Caco-2 (cell line): Measurements from ENCODE around the gene CDKL5. TPM values are rescaled to one million over a fixed set of nuclear protein-coding genes. Genes with fewer than 3 reads are reported as not detected.
A peak's percentile ranks its signal among the peaks of the same experiment; 100 is the strongest.

ENCODE experiments used
- BruUV-seq: library from RNA; stranded (reverse); fragments of 400-500 nt; replicated peaks from 2 replicates; lab custom pipeline; 2021; lab: Mats Ljungman, UMichigan
- CTCF ChIA-PET: fragments of 300-600 bp; sonication (Branson Sonifier 250); formaldehyde crosslinking; loops from one replicate; lab custom pipeline; 2022; ENCODE audit warnings: antibody characterized with exemption; lab: Charles Lee
- POLR2A ChIA-PET: fragments of 300-600 bp; sonication (Branson Sonifier 250); formaldehyde crosslinking; loops from one replicate; lab custom pipeline; 2022; ENCODE audit warnings: antibody characterized with exemption; lab: Charles Lee
- DNase-seq, 2 experiments: peaks; one replicate each; pipeline versions ENCODE4 v3.0.0 to v3.0.0-alpha.2; 2020 to 2022
- H3K27me3 ChIP-seq: replicated peaks from 2 replicates; pipeline ENCODE4 v1.6.0; 2011; ENCODE audit warnings: low read length; ENCODE audit not compliant: control insufficient read depth, insufficient read depth
- H3K36me3 ChIP-seq: 2 replicates; pipeline ENCODE4 v1.5.1; 2011; ENCODE audit warnings: low read length; ENCODE audit not compliant: control insufficient read depth, insufficient read depth
- H3K4me1 ChIP-seq: fragments of 250-450 bp; sonication (Bioruptor Pico); 2 replicates; pipeline ENCODE4 v1.5.1; 2020; ENCODE audit warnings: mild to moderate bottlenecking
- H3K4me3 ChIP-seq: 2 replicates; pipeline ENCODE4 v1.5.1; 2011; ENCODE audit warnings: low read depth, mild to moderate bottlenecking, control low read depth, low read length
- H3K9me3 ChIP-seq: fragments of 250-450 bp; sonication (Bioruptor Pico); 2 replicates; pipeline ENCODE4 v1.5.1; 2020; ENCODE audit warnings: mild to moderate bottlenecking, moderate library complexity
- H3K27ac Mint-ChIP-seq: one replicate; pipeline ENCODE4 v1.8.0; 2022; ENCODE audit warnings: mixed read lengths; ENCODE audit not compliant: unreplicated experiment
- H3K27me3 Mint-ChIP-seq: one replicate; pipeline ENCODE4 v1.8.0; 2022; ENCODE audit warnings: mixed read lengths; ENCODE audit not compliant: insufficient read depth, unreplicated experiment
- H3K36me3 Mint-ChIP-seq: one replicate; pipeline ENCODE4 v1.8.0; 2022; ENCODE audit warnings: mild to moderate bottlenecking, mixed read lengths; ENCODE audit not compliant: insufficient read depth, unreplicated experiment
- H3K4me1 Mint-ChIP-seq: one replicate; pipeline ENCODE4 v1.8.0; 2022; ENCODE audit warnings: low read depth, mixed read lengths; ENCODE audit not compliant: unreplicated experiment
- H3K4me3 Mint-ChIP-seq: one replicate; pipeline ENCODE4 v1.8.0; 2022; ENCODE audit warnings: mild to moderate bottlenecking, moderate library complexity, mixed read lengths; ENCODE audit not compliant: unreplicated experiment
- H3K9me3 Mint-ChIP-seq: one replicate; pipeline ENCODE4 v1.8.0; 2022; ENCODE audit warnings: mixed read lengths; ENCODE audit not compliant: unreplicated experiment
- CTCF ChIP-seq, 2 experiments: fragments of 200-600 bp in 1 of 2; IDR thresholded peaks; 1 replicate in 1 of 2; 2 replicates in 1 of 2; pipeline versions ENCODE4 v1.5.1 to v1.8.0; 2011 to 2022; ENCODE audit warnings: antibody characterized with exemption in 1 of 2, control low read depth in 1 of 2, inconsistent platforms in 1 of 2, low read depth in 1 of 2, low read length in 1 of 2, mild to moderate bottlenecking in 1 of 2, moderate library complexity in 1 of 2; ENCODE audit not compliant: insufficient read depth in 1 of 2, severe bottlenecking in 1 of 2, unreplicated experiment in 1 of 2
- intact Hi-C: fragments of 100-400 bp; cut with micrococcal nuclease; formaldehyde crosslinking; loops from one replicate; pipeline ENCODE4 v1.10.0; 2022; ENCODE audit not compliant: unreplicated experiment
- total RNA-seq: library from RNA; stranded (reverse); gene quantifications from 2 replicates; pipeline ENCODE4 v1.2.3, GENCODE V29; 2022

The CDKL5 gene
- total RNA-seq, 1 experiment from 2014 or later: 23.7 TPM

GRCh38 chrX:18649498-18649951 lies 224.1 kb downstream of the CDKL5 start:
- H3K36me3 Mint-ChIP-seq: no peaks in the 10 kb centered on the region
- ChIA-PET CTCF (no interaction called here), POLR2A (no interaction called here)
- no peaks in the 10 kb centered on the region for H3K27me3 ChIP-seq
- no peaks in the 10 kb centered on the region for H3K27me3 Mint-ChIP-seq
- no peak for TF ChIP-seq CTCF (IDR thresholded peaks at IDR 0.05; ENCODE audit: insufficient read depth in 1 of 2, low read depth in 1 of 2, low read length in 1 of 2, severe bottlenecking in 1 of 2, unreplicated experiment in 1 of 2)
- DNase-seq: peak; percentile 28 to 58
- H3K27ac Mint-ChIP-seq: peak overlapping the region; percentile 84
- H3K4me1 Mint-ChIP-seq: peaks cover 6% of the 10 kb centered on the region
- H3K4me1 ChIP-seq: peaks cover 11% of the 10 kb centered on the region; the same call in 1 of the 2 replicates
- intact Hi-C loops: loop anchor here (10.0 kb wide), 1 partner anchor 255 kb away; no protein-coding TSS in a partner anchor
- no peaks in the 10 kb centered on the region for H3K9me3 ChIP-seq
- H3K4me3 Mint-ChIP-seq: no peak overlapping the region
- BruUV-seq: no TSS peak
- H3K36me3 ChIP-seq: no peaks in the 10 kb centered on the region
- H3K4me3 ChIP-seq: no peak overlapping the region
- H3K9me3 Mint-ChIP-seq: no peaks in the 10 kb centered on the region

GRCh38 chrX:18650662-18651061 lies 225.3 kb downstream of the CDKL5 start:
- no TSS peak for BruUV-seq
- no peaks in the 10 kb centered on the region for H3K9me3 Mint-ChIP-seq
- H3K27me3 Mint-ChIP-seq: no peaks in the 10 kb centered on the region
- Histone ChIP-seq H3K27me3 (no peaks in the 10 kb centered on the region), H3K9me3 (no peaks in the 10 kb centered on the region), H3K36me3 (no peaks in the 10 kb centered on the region), H3K4me3 (no peak overlapping the region), H3K4me1 (peaks cover 11% of the 10 kb centered on the region; the same call in 1 of the 2 replicates)
- TF ChIP-seq CTCF (IDR thresholded peaks at IDR 0.05; ENCODE audit: insufficient read depth in 1 of 2, low read depth in 1 of 2, low read length in 1 of 2, severe bottlenecking in 1 of 2, unreplicated experiment in 1 of 2): no peak
- no peaks in the 10 kb centered on the region for H3K36me3 Mint-ChIP-seq
- POLR2A ChIA-PET: no interaction called here
- H3K27ac Mint-ChIP-seq: peak overlapping the region; percentile 84
- CTCF ChIA-PET: no interaction called here
- H3K4me1 Mint-ChIP-seq: peaks cover 6% of the 10 kb centered on the region
- DNase-seq: no peak
- intact Hi-C loops: no loop called here
- H3K4me3 Mint-ChIP-seq: no peak overlapping the region

- TF ChIP-seq CTCF (IDR thresholded peaks at IDR 0.05; ENCODE audit: insufficient read depth in 1 of 2, low read depth in 1 of 2, low read length in 1 of 2, severe bottlenecking in 1 of 2, unreplicated experiment in 1 of 2): no peak
- POLR2A ChIA-PET: no interaction called here
These were observed 227.2 kb downstream of the CDKL5 start for GRCh38 chrX:18652636-18653035.

More at GRCh38 chrX:18652636-18653035, 227.2 kb downstream of the CDKL5 start:
- no peak overlapping the region for H3K4me3 ChIP-seq
- BruUV-seq: no TSS peak
- Mint-ChIP-seq H3K27me3 (no peaks in the 10 kb centered on the region), H3K4me3 (no peak overlapping the region), H3K9me3 (no peaks in the 10 kb centered on the region), H3K36me3 (no peaks in the 10 kb centered on the region), H3K27ac (no peak overlapping the region), H3K4me1 (peaks cover 6% of the 10 kb centered on the region)
- H3K27me3 ChIP-seq: no peaks in the 10 kb centered on the region
- intact Hi-C loops: no loop called here
- H3K4me1 ChIP-seq: peaks cover 11% of the 10 kb centered on the region; the same call in 1 of the 2 replicates
- CTCF ChIA-PET: no interaction called here
- no peaks in the 10 kb centered on the region for H3K9me3 ChIP-seq
- H3K36me3 ChIP-seq: no peaks in the 10 kb centered on the region
- no peak for DNase-seq
